ENCODE measurements around the gene ST8SIA5.
"Not testable (repeated sequence)": the region's sequence is repeated elsewhere in the genome, so short reads cannot be mapped to it uniquely, and the experiment has no call there.

ST8SIA5 gene, protein sequence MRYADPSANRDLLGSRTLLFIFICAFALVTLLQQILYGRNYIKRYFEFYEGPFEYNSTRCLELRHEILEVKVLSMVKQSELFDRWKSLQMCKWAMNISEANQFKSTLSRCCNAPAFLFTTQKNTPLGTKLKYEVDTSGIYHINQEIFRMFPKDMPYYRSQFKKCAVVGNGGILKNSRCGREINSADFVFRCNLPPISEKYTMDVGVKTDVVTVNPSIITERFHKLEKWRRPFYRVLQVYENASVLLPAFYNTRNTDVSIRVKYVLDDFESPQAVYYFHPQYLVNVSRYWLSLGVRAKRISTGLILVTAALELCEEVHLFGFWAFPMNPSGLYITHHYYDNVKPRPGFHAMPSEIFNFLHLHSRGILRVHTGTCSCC

DNA sequence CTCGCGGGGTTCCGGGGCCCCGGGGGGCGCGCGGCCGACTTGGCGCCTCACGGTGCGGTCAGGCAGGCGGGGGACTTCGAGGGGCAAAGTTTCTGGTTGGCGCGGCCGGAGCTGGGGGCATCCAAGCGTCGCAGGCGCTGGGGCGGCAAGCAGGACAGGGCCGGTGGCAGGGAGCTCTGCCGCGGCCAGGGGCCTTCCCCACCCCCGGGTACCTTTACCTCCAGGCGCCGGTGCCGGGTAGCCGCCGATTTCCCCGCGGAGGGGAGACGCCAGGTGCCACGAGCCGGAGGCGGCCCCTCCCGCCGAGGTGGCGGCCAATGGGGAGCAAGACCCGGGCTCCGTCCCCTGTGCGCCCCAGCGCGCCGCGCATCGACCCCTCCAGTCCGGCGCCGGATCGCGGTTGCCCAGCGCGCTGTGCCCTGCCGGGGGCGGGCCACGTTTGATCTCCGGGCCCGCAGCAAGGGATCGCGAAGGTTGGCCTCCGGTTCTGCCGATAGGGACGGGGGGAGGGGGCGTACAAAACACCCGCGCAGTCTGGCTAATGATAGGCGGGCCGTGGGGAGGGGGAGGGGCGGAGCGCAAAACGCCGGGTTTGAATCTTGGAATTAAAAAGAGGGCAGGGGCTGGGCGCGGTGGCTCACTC, at the start of gene ST8SIA5:
Gene ST8SIA5 (minus strand): TSS at position 495 of the 643 bp plus-strand sequence. CDS start 545 bp downstream, outside the sequence.
- no peak for FAIRE-seq

DNA sequence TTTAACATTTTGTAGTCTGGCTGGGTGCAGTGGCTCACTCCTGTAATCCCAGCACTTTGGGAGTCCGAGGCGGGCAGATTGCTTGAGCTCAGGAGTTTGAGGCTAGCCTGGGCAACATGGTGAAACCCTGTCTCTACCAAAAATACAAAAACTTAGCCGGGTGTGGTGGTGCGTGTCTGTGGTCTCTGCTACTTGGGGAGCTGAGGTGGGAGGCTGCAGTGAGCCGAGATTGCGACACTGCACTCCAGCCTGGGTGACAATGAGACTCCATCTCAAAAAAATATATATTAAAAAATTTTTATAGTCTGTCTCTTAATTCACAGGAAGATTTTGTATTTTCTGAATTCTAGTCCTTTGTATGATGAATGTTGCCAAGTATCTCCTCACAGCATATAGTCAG, 39.1 kb upstream of the ST8SIA5 start:
- FAIRE-seq, result not testable (repeated sequence)

DNA sequence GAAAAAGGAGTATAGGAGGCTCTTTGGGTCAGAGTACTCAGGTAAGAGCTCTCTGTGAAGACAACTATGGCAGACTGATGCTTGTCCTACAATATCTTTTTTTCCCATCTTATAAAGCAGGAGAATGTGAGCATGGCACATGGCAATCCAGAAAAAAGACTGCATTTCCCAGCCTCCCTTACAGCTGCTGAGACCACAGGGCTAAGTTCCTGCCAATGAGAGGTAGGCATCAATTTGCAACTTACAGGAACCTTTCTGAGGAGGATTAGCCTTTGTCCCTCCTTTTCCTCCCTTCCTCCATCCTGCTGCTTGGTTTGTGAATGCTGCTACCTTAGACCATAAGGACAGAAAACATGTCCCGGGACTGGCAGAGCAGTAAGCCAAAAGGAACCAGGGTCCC, 37.8 kb upstream of the ST8SIA5 start:
- FAIRE-seq, result no peak

DNA sequence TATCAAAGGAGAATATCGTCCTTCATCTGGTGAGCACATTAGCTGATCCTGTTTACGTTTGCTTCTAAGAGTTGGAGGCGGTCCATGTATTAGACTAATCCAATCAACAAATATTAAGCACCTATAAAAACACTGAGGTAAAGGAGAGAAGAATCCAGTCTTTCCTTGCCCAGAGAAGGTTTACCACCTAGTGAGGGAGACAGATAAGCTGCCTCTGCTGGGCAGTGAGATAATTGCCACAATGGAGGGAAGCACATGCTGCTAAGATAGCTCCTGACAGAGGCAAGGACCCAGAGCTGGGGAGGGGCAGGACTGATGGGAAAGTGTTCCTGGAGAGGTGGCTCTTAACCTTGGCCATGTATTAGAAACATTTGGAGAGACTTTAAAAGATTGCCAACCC, 36.7 kb upstream of the ST8SIA5 start:
- no peak for FAIRE-seq

DNA sequence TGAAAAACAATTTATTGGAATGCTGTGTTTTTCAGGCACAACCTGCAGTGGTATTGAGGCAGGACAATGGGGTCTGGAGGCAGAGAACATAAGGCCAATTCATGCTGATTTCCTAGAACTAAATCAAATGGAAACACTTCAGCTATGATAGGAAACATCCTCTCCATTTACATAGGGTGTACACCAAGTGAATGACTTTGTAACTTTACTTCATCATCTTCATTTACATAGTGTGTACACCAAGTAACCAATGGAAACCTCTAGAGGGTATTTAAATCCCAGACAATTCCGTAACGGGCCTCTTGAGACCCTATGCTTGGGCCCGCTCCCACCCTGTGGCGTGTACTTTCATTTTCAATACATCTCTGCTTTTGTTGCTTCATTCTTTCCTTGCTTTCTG, 32.2 kb upstream of the ST8SIA5 start:
- no peak for FAIRE-seq

DNA sequence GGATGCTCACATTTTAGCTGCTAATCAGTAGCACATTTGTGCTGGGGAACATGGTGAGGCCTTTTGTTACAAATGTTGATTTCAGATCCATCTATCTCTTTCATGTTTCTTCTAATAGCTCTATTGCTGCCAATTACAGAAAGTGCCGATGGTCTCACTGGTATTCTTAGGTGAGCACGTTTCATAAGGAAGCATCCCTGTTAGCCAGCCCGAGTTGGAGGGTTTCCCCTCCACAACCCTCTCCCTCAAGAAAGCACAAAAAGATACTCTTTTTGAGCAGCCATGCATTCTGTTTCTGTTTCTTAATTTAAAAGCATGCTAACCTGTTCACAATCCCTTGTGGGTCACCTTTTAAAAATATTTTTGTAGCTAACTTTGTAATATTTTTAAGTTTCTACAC, 30.8 kb upstream of the ST8SIA5 start:
- FAIRE-seq, result no peak

DNA sequence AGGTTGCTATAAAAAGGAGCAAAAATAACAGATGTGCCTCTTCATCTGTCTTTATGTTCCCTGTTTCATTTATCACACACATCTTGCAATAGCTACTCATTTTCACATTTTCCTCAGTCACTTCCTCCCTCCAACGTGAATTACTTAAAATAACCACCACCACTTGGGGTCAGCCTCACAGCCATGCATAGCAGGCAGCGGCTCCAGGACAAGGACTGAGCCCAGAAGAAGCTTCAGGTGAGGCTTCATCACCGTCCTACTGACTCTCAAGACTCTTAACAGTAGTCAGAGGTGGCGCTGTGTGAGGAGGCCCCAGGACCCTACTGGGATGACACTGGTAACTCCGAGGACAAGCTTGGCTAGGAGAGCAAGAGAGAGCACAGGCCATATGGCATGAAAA, 15.5 kb upstream of the ST8SIA5 start:
- FAIRE-seq, result no peak

DNA sequence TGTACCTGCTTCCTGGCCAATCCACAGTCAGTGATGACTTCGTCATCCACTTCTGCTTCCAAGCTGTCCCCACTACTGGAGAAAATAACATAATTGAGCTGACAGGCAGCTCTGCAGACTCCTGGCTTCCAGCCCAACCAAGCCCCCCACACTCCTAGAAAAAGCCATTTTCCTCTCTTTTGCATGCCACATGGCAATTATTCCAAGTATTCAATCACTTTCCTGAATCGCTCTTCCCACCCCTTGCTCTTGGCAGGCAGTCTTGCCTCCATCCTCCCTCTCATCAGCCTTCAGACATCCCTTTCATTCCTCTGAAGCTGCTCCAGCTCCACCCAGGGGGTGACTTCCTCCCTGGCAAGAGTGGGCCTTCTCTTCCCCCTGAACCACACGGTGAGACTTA, 14.3 kb upstream of the ST8SIA5 start:
- FAIRE-seq, result no peak

DNA sequence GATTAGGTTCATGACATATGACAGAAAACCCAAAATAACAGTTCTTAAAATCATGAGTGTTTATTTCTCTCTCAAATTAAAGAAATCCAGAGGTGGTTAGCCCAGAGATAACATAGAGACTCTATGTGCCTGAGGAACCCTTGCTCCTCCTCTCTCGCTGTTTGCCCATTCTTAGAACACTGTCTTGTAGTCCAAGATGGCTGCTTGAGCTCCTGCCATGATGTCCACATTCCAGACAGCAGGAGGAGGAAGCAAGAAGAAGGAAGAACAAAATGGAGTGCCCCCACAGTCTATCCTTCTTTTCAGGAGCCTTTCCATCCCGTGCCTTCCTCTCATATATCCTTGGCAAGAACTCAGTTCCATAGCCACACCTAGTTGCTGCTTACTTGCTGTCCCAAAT, 13.9 kb upstream of the ST8SIA5 start:
- FAIRE-seq, result no peak

DNA sequence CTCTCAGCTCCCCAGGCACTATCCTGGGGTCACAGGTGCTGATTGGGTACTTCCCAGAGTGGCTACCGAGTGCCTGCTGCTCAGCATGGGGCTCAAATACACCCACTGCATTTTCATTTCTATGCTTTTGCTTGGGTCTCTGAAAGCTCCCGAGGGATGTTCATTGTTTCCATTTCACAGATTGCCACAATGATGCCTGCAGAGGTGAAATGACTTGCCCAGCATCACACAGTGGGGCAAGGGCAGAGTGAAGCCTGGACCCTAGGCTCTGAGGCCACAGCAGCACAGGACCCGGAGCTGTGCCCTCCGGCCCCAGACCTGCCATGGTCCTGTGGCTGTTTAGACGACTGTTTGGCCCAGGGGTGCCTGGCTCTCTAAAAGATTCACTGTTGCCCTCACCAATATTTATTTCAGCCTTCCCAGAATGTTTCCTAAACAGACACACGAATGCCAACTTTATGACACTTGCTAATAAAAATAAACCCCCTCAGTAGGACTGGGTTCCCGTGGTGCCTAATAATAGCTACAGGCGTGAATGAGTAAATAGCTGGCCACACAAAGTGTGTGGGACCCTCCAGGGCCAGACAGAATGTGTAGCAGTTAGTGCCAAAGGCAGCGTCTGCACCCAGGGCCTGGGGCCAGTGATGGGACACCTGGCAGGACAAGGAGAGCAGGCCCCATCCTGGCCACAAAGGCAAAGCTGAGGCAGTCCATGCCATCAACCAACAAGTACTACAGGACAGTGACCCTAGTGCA, 11.5 kb upstream of the ST8SIA5 start:
- no peak for FAIRE-seq

DNA sequence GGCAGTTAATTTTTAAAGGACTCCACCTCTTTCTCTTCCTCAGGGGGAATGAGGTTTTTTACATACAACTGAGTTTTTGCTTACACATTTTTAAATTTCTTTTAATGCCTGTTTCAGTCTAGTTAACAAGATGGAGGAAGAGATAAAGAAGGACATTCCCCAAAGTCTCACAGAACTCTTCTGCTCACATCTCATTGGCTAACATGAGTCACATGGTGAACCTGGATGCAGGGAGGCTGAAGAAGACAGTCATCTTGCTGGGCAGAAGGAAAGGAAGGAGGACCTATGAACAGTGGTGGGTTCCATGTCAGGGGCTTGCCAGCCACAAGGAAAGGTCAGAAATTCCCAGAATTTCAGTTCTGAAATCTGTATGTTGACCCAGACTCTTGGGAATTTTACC, 10.4 kb upstream of the ST8SIA5 start:
- no peak for FAIRE-seq

DNA sequence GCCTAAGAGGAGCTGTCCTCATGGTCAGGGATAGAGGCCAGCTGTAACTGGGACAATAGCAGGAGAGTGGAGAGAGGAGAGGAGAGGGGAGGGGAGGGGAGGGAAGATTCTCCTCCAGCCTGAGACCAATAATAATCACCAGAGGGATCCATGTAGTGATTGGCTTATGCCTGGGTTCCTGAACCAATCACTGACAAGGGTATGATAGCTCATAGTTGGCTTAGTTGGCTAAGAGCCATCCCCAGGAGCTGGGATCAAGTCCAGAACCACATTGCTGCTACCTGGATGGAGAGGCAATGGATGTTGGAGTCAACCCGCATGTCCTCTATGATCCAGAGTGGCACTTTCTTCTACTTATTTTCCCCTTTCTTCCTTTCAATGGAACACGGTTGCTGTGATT, 7.7 kb upstream of the ST8SIA5 start:
- no peak for FAIRE-seq

DNA sequence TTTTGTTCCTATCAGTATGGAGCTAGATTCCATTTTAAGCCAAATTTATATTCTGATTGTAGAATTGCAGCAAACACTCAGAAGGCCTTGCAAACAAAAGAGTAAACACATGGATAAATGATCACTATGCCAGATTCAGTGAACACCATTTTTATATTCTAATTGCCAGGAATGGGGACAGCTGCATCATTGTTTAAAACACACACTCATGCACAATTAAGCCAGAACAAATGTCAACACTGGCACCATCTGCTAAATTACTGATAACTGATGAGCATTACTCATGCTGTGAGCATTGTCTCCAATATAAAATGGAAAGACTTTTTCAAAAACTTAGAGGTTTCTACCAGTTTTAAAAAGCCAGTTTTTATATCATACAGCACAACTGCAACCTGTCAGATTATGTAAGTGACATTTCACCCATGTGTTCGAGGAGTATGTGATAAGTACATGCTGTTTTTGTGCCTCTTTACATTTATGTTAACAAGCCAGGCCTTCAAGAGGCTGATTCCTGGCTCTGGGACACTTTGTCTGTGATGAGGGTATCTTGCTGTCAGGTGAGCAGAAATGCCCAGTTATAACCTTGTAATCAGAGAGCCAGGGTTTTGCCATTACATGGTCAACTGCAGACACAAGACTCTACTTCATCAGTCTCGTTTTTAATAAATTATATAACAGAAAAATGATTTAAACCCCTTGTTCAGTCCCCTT, 4.4 kb upstream of the ST8SIA5 start:
- FAIRE-seq, result no peak

DNA sequence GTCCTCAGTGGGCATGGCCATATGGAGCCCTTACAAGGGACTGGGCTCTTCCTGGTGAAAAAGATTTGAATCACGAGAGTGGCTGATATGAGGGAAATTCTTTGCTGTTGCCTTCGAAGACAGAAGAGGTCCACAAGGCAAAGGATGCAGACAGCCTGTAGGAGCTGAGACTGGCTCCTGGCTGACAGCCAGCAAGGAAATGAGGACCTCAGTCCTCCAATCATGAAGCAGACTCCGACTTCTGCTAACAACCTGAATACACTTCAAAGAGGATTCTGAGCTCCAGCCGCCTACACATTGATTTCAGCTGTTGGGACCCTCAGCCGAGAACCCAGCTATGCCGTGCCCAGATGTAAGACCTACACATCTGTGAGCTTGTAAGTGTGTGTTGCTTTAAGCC, 3.0 kb upstream of the ST8SIA5 start:
- no peak for FAIRE-seq

DNA sequence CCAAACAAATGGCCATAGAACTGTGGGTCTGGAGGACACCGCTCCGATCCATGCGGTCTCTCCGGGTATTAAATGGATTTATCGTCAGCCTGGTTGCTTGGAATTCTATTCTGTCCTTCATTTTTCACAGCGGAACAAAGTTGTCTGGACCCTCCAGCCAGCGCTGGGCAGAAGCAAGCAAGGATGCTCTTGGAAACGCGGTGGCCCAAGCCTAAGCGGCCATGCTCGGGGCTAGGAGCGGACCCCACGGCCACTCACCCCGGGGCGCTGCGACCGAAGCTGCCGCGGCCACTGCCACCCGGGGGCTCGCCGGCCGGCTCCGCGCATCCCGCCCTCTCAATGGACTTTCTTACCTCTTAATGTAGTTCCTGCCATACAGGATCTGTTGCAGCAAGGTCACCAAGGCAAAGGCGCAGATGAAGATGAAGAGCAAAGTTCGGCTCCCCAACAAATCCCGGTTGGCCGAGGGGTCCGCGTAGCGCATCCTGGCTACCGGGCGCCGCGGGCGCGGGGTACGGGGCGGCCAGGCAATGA, 761 bp downstream of the ST8SIA5 start:
- no peak for FAIRE-seq

DNA sequence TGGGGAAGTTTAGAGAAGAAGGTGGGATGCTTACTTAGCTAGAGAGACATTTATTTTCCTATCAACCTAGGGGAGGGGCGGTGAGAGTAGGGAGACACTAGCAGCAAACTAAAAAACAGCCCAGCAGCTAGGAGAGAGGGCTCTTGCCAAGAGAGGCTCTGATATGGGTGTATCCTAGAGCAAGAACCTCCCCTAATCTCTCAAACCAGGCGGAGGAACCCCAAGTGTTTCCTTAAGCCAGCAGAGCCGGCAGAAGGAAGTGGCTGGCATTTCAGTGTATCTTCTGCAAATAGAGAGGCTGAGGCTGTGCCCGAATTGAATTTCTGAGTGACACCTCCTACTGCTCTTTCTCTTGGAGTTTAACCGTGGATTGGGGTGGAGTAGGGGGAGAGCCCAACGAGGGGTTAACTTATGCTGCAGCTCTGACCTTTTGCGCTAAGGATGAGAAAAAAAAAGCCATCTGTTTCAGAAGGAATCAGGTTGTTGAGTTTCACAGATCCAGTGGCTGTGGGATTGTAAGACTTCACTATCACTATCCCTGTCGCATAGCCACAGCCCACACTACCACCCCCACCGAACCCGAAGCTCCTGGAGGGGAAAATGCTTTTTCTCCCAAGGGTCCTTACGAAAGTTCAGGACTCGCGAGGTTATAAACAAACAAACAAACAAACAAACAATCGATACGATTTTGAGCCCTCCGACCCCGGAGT, 1.4 kb downstream of the ST8SIA5 start:
- FAIRE-seq, result no peak

DNA sequence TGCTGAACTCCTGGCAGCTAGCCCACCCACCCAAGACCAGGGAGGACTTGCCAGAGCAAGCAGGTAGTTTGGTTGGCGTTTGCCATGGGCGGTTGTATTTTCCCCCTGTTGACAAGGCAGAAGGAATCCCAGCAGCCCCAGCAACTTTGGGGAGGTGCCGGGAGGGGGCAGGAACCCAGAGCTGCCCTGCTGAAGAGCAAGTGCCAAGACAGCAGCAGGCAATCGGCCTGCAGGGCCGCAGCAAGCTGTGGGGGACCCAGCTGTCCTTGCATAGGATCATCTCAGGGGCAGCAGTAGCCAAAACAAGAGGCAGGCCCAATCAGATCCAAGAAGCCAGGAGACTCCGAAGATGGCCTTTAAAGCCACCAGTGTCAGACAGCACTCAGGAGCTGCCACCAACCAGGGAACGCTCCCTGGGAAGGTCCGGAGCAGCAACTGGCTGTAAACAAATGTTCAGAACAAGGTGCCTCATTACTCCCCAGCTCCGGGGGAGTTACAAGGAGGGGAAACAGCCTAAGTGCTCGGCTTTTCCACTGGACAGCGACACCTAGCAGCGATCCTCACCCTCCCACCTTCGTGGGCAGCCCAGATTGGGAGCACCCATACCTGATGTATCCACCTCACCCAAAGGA, 2.1 kb downstream of the ST8SIA5 start:
- no peak for FAIRE-seq

DNA sequence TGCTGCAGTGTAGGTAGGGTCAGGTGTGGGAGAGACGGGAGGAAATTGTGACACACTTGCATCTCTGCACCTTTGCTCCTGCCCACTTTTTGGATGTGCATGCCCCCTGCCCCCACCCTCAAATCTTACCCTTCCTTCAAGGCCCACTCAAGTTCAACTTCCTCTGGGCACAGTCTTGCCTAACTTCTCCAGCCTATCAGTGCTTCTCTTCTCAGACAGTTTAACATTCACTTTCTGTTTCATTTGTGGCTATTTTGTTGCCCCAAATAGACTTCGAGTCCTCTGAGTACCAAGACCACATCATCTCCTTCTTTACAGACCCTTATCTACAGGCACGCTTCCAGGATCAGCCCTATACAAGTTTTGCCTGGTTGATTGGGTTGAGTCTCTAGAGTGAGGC, 2.7 kb downstream of the ST8SIA5 start:
- no peak for FAIRE-seq

DNA sequence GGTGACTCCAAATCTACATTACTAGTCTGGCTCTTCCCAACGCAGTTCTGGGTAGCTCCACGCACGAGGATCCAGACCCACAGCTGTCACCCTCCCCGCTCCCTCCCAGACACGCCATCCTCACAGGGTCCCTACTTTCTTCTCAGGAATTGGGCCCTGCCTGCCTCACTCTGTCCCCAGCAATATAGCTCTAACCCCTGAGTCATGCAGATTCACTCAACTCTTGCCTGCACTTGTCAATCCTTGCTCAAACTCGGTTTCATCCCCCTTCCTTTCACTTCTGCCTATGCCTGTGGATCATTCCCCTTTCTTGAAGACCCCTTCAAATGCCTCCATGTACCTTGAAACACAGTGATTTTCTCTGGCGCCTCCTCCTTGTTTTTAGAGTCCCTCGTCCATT, 5.0 kb downstream of the ST8SIA5 start:
- FAIRE-seq, result no peak

DNA sequence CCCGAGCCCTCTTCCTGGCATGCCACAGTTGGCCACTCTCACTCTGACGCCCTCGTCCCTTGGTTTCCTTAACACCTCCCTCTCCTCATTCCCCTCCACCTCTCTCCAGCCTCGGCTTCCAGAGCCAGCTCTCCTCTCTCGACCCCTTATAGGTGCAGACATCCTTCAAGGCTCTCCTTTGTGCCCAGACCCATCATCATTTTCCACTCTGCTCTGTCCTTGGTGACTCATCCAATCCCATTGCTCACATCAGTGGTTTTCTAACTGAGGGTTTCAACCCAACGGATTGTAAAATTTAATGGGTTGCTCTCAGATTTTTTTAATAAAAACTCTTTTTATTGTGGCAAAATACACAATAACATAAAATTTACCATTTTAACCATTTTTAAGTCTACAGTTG, 6.2 kb downstream of the ST8SIA5 start:
- FAIRE-seq, result no peak

DNA sequence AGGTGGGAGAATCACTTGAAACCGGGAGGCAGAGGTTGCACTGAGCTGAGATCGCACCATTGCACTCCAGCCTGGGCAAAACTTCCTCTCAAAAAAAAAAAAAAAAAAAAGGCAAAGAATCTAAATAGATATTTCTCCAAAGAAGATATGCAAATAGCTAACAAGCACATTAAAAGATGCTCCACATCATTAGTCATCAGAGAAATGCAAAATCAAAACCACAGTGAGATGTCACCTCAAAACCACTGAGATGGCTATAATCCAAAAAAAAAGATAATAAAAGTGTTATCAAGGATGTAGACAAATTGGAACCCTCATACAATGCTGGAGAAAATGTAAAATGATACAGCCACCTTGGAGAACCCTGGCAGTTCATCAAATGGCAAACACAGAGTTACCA, 8.4 kb downstream of the ST8SIA5 start:
- no peak for FAIRE-seq

DNA sequence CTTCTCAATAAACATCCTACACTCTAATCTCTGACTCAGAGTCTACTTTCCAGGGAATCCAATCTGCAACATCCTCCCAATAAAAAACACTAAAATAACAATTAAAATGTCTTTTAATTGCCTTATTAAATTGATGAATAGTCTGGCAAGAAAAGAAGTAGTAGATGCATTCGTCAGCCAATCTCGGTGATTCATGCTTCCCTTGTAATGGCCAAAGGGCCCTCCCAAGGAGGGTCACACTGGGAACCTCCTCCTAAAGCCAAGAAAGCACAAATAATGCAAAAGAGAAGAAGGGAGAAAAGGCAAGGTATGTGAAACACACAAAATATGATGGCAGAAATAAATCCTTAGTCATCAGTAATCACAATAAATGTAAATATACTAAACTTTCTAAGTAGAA, 16.8 kb downstream of the ST8SIA5 start:
- FAIRE-seq, result no peak
